ENCODE data around the gene ADISSP. TPM values are rescaled to one million over a fixed set of nuclear protein-coding genes. Genes with fewer than 3 reads are reported as not detected.

The ADISSP gene
- total and polyA plus RNA-seq, 2 of the 13 experiments (the other 11 are each of a cell fraction or from before 2014, with no cell fraction given) = 38.3 to 90.6 TPM

DNA sequence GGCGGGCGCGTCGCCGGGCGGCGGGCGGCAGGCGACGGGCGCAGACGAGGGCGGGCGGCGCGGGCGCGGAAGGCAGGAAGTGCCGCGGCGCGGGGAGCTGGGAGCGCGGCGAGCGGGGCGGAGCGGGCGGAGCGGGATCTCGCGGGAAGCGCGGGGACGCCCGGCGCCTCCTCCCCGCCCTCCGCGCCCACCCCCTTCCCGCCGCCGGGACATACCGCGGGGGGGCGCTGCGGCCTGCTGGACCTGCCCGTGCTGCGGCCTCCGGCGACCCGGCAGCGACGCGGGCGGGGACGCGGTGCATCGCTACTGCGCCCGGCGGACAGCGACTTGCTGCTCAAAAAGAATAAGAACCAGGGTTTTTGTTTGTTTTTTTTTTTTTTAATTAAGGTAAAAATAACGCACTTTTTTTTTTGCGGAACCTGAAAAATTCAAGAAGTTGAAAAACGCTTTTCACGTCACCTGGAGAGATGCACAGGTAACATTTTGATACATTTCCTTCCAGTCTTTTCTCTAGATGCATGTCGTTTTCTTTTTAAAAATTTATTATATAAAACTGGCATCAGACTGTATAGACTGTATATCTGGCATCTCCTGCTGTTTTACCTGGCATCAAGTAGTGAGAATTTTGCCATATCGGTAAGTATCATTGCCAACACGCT lies 19.2 kb upstream of the ADISSP start, which contains the start of gene CENPB (continued):
- TF ChIP-seq NCOA2 (CRISPR knock-in tag; IDR thresholded peaks at IDR 0.05) = no peak
- TF ChIP-seq PAX8 (CRISPR knock-in tag; IDR thresholded peaks at IDR 0.05; ENCODE audit: borderline replicate concordance) = no peak
- TF ChIP-seq, protein P1, sequence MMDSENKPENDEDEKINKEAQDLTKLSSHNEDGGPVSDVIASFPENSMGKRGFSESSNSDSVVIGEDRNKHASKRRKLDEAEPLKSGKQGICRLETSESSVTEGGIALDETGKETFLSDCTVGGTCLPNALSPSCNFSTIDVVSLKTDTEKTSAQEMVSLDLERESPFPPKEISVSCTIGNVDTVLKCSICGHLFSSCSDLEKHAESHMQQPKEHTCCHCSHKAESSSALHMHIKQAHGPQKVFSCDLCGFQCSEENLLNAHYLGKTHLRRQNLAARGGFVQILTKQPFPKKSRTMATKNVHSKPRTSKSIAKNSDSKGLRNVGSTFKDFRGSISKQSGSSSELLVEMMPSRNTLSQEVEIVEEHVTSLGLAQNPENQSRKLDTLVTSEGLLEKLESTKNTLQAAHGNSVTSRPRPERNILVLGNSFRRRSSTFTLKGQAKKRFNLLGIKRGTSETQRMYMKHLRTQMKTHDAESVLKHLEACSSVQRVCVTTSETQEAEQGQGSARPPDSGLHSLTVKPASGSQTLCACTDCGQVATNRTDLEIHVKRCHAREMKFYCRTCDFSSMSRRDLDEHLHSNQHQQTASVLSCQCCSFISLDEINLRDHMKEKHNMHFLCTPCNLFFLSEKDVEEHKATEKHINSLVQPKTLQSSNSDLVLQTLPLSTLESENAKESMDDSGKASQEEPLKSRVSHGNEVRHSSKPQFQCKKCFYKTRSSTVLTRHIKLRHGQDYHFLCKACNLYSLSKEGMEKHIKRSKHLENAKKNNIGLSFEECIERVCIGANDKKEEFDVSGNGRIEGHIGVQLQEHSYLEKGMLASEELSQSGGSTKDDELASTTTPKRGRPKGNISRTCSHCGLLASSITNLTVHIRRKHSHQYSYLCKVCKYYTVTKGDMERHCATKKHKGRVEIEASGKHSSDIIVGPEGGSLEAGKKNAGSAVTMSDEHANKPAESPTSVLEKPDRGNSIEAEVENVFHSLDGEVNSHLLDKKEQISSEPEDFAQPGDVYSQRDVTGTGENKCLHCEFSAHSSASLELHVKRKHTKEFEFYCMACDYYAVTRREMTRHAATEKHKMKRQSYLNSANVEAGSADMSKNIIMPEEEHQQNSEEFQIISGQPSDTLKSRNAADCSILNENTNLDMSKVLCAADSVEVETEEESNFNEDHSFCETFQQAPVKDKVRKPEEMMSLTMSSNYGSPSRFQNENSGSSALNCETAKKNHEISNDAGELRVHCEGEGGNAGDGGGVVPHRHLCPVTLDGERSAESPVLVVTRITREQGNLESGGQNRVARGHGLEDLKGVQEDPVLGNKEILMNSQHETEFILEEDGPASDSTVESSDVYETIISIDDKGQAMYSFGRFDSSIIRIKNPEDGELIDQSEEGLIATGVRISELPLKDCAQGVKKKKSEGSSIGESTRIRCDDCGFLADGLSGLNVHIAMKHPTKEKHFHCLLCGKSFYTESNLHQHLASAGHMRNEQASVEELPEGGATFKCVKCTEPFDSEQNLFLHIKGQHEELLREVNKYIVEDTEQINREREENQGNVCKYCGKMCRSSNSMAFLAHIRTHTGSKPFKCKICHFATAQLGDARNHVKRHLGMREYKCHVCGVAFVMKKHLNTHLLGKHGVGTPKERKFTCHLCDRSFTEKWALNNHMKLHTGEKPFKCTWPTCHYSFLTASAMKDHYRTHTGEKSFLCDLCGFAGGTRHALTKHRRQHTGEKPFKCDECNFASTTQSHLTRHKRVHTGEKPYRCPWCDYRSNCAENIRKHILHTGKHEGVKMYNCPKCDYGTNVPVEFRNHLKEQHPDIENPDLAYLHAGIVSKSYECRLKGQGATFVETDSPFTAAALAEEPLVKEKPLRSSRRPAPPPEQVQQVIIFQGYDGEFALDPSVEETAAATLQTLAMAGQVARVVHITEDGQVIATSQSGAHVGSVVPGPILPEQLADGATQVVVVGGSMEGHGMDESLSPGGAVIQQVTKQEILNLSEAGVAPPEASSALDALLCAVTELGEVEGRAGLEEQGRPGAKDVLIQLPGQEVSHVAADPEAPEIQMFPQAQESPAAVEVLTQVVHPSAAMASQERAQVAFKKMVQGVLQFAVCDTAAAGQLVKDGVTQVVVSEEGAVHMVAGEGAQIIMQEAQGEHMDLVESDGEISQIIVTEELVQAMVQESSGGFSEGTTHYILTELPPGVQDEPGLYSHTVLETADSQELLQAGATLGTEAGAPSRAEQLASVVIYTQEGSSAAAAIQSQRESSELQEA (CRISPR knock-in tag; IDR thresholded peaks at IDR 0.05; ENCODE audit: not compliant biosample characterization) = no peak
- 0 out of 2 replicates have a peak, but pooled peaks have one; percentile 25 for TF ChIP-seq ZNF678 (CRISPR knock-in tag; IDR thresholded peaks at IDR 0.05)
- TF ChIP-seq, protein P2, sequence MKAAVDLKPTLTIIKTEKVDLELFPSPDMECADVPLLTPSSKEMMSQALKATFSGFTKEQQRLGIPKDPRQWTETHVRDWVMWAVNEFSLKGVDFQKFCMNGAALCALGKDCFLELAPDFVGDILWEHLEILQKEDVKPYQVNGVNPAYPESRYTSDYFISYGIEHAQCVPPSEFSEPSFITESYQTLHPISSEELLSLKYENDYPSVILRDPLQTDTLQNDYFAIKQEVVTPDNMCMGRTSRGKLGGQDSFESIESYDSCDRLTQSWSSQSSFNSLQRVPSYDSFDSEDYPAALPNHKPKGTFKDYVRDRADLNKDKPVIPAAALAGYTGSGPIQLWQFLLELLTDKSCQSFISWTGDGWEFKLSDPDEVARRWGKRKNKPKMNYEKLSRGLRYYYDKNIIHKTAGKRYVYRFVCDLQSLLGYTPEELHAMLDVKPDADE (CRISPR knock-in tag; IDR thresholded peaks at IDR 0.05) = no peak
- TF ChIP-seq ZNF12 (CRISPR knock-in tag; IDR thresholded peaks at IDR 0.05) = no peak
- no peak for TF ChIP-seq ZNF451 (CRISPR knock-in tag; IDR thresholded peaks at IDR 0.05)
- TF ChIP-seq CHCHD3 (CRISPR knock-in tag; IDR thresholded peaks at IDR 0.05) = no peak
- no peak for TF ChIP-seq ZNF253 (CRISPR knock-in tag; IDR thresholded peaks at IDR 0.05; ENCODE audit: borderline replicate concordance)
- no peak for TF ChIP-seq U2AF2 (IDR thresholded peaks at IDR 0.05; ENCODE audit: low read depth, low read length)
- no peak for TF ChIP-seq ZSCAN22 (CRISPR knock-in tag; IDR thresholded peaks at IDR 0.05)
- TF ChIP-seq ZFP36L1 (CRISPR knock-in tag; IDR thresholded peaks at IDR 0.05) = no peak; the same call in 1 of the 2 replicates
- no peak for TF ChIP-seq ZBTB8A (CRISPR knock-in tag; IDR thresholded peaks at IDR 0.05; ENCODE audit: borderline replicate concordance, low read depth)
- TF ChIP-seq ZC3H13 (CRISPR knock-in tag; IDR thresholded peaks at IDR 0.05) = no peak
- TF ChIP-seq, protein P3, sequence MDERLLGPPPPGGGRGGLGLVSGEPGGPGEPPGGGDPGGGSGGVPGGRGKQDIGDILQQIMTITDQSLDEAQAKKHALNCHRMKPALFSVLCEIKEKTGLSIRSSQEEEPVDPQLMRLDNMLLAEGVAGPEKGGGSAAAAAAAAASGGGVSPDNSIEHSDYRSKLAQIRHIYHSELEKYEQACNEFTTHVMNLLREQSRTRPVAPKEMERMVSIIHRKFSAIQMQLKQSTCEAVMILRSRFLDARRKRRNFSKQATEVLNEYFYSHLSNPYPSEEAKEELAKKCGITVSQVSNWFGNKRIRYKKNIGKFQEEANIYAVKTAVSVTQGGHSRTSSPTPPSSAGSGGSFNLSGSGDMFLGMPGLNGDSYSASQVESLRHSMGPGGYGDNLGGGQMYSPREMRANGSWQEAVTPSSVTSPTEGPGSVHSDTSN (CRISPR knock-in tag; IDR thresholded peaks at IDR 0.05) = no peak
- TF ChIP-seq KLF12 (CRISPR knock-in tag; IDR thresholded peaks at IDR 0.05; ENCODE audit: borderline replicate concordance) = peak; percentile 69; the same call in 1 of the 2 replicates
- TF ChIP-seq YY1 (IDR thresholded peaks at IDR 0.05; ENCODE audit: insufficient read depth, insufficient replicate concordance, low read depth, low read length) = peak; percentile 83
- no peak for TF ChIP-seq DNMT3B (CRISPR knock-in tag; conservative IDR thresholded peaks at IDR 0.05)
- no peak for TF ChIP-seq KDM1A (CRISPR knock-in tag; IDR thresholded peaks at IDR 0.05)
- no peak for TF ChIP-seq ZNF431 (CRISPR knock-in tag; IDR thresholded peaks at IDR 0.05; ENCODE audit: borderline replicate concordance, low read depth)
- no peak for TF ChIP-seq HDAC6 (IDR thresholded peaks at IDR 0.05; ENCODE audit: low read depth, low read length)

Data from HepG2 (cell line).